ENCODE data around the gene GYS1.

Gene GYS1

DNA sequence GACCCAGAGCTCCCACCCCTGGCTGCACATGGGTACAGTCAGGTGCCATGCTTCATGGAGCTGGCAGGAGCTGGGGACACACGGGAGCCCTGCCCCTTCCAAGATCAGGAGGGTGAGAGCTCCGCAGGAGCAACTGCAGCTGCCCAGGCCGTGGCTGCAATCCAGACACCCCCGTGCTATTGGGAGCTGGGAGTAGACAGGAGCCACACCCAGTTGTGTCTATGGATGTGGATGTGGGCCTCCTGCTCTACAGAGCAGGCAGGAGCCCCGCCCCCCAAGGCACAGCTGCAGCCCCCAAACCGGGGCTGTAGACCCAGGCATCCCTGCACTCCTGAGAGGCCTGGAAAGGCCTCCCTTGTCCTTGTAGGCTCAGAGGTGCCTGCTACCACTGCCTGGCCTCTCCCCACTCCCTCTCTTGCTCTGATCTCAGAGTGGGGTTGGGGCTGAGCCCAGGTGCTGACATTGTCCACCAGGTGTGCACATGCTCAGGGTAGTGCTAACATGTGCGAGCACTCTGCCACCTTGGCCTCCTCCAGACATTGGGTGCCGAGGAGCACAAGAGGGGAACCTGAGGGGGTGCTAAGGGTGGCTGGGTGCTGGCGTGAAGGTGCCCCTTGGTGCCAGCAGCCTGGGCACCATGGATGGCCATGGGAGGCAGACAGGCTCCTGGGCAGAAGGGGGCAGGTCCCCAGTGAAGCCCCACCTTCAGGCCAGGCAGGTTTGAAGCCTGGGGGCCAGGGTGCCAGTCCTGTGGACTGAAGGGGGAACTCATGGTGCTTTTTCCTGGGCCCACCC is 46.4 kb downstream of the GYS1 start:
- TF ChIP-seq GATA3 (IDR thresholded peaks at IDR 0.05; ENCODE audit: low read depth, low read length) (no peak), GATA2 (IDR thresholded peaks at IDR 0.05; ENCODE audit: low read depth, low read length) (no peak)

DNA sequence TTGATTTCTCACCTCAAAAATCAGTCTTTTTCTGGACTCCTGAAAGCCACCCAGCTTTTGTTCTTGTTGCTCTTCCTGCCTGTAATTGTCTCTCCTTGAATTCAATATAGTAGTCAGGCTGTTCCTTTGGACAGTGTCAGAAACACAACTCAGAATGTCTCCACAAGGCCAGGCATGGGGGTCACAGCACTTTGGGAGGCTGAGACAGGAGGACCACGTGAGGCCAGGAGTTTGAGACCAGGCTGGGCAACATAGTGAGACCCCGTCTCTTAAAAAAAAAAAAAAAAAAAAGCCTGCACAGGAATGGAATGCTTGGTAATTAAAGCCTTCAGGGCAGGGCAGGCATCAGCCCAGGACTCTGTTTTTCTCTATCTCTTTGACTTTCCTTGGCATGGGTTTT is 47.3 kb downstream of the GYS1 start:
- TF ChIP-seq GATA3 (IDR thresholded peaks at IDR 0.05; ENCODE audit: low read depth, low read length) (no peak), GATA2 (IDR thresholded peaks at IDR 0.05; ENCODE audit: low read depth, low read length) (no peak)

DNA sequence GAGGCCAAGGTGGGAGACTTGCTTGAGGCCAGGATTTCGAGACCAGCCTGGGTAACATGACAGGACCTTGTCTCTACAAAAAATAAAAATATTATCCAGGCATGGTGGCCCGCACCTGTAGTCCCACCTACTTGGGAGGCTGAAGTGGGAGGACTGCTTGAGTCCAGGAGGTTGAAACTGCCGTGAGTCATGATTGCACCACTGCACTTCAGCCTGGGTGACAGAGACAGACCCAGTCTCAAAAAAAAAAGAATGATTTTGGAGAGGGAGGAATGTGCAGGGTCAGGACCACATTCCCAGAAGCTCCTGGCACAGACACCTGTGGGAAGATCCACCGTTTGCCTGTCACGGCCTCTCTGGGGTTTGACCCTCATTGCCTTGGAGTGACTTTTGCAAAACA is 47.7 kb downstream of the GYS1 start:
- no peak for TF ChIP-seq GATA3 (IDR thresholded peaks at IDR 0.05; ENCODE audit: low read depth, low read length)
- TF ChIP-seq GATA2 (IDR thresholded peaks at IDR 0.05; ENCODE audit: low read depth, low read length) = no peak

DNA sequence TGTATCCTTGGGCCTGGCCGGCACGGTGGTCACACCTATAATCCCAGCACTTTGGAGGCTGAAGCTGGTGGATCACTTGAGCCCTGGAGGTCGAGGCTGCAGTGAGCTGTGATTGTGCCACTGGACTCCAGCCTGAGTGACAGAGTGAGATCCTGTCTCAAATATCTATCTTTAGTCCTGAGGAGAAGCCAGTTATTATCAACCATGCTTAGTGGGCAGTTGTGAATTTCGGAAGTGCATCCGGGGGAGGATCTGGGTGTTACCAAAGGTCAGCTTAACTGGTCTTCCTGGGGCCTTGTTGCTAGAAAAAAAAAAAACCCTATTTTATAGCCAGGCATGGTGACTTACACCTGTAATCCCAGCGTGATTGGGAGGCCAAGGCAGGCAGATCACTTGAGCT is 50.0 kb downstream of the GYS1 start:
- no peak for TF ChIP-seq GATA3 (IDR thresholded peaks at IDR 0.05; ENCODE audit: low read depth, low read length)
- TF ChIP-seq GATA2 (IDR thresholded peaks at IDR 0.05; ENCODE audit: low read depth, low read length) = no peak

DNA sequence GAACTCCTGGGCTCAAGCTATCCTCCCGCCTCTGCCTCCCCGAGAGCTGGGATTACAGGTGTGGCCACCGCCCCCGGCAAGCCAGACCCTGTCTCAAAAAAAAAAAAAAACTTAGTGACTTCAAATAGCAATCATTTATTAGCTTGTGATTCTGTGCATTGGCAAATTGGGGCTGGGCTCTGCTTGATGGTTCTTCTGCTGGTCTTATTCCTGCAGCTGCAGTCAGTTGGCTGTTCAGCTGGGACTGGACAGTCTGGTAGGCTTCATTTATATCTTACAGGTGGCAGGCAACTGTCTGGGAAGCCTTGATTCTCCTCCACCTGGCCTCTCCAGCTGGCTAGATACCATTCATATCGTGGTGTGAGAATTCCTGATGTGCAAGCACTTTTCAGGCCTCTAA is 52.2 kb downstream of the GYS1 start:
- no peak for TF ChIP-seq GATA3 (IDR thresholded peaks at IDR 0.05; ENCODE audit: low read depth, low read length)
- TF ChIP-seq GATA2 (IDR thresholded peaks at IDR 0.05; ENCODE audit: low read depth, low read length) = no peak

DNA sequence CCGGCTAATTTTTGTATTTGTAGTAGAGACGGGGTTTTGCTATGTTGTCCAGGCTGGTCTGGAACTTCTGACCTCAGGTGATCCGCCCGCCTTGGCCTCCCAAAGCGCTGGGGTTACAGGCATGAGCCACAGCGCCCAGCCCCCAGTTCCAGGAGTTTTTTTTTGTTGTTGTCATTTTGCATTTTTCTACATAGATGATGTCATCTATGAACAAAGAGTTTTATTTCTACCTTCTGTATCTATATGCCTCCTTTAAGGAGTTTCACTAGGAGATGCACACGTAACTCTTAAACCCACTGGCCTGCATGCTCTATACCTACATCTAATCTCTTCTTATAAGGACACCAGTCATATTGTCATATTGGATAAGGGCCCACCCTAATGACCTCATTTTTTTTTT is 54.9 kb downstream of the GYS1 start:
- TF ChIP-seq GATA3 (IDR thresholded peaks at IDR 0.05; ENCODE audit: low read depth, low read length) (no peak), GATA2 (IDR thresholded peaks at IDR 0.05; ENCODE audit: low read depth, low read length) (no peak)

DNA sequence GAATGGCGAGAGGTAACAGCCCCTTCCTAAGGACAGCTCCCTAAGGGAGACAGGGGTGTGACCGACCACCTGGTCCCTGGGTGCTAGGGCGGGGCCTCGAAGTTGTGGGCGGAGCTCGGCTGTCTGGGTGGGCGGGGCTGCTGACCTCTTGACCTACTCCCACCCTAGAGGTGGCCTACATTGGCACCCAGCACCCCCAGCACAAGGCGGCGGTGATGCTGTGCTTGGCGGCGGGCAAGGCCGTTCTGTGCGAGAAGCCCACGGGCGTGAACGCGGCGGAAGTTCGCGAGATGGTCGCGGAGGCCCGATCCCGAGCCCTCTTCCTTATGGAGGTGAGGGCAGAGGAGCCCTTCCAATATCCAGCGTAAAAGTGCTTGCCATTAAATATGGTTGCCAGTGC is 57.2 kb downstream of the GYS1 start:
- TF ChIP-seq GATA3 (IDR thresholded peaks at IDR 0.05; ENCODE audit: low read depth, low read length) = no peak
- no peak for TF ChIP-seq GATA2 (IDR thresholded peaks at IDR 0.05; ENCODE audit: low read depth, low read length)

DNA sequence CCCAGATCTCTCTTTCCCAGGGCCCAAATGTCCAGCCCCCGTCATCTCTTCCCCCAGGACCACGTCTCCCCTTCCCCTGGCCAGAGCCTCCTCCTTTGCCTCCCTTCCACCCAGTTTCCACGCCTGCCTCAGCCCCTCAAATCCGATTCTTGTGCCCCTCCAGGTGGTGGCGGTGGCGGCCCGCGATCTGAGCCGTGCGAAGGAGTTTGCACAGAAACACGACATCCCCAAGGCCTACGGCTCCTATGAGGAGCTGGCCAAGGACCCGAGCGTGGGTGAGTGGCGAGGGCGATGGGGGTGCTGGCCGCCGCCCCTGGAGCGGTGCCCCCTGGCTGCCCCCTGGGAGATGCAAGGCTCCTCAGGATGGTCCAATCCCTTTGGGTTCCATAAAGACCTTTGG is 58.3 kb downstream of the GYS1 start:
- TF ChIP-seq GATA3 (IDR thresholded peaks at IDR 0.05; ENCODE audit: low read depth, low read length) = no peak
- TF ChIP-seq GATA2 (IDR thresholded peaks at IDR 0.05; ENCODE audit: low read depth, low read length) = no peak

DNA sequence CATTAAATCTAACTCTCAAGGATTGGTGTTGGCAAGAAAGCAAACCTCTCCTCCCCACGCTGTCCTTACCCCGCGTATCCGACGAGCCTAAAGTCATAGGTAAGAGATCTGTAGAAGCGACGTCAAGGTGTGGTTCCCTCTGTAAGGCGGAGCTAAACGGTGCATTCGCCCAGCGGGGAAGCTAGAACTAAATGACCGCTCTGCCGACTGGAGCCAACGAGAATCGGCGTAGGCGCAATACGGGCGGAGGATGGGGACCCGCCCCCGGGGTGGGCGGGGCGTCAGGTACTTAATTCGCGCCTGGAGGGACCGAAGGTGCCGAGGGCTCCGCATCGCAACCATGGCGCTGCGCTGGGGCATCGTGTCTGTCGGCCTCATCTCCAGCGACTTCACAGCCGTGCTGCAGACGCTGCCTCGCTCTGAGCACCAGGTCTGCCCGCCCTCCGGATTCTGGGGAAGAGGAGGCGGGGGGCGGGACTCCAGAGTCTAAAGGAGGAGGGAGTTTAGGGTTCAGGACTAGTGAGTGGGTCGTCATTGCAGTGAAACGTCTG is 59.7 kb downstream of the GYS1 start, which contains the start of gene DHDH:
Gene DHDH, plus strand, starts transcription at position 318 of the 551 bp plus-strand sequence. Its CDS starts 23 bp downstream, at position 341.
- TF ChIP-seq GATA3 (IDR thresholded peaks at IDR 0.05; ENCODE audit: low read depth, low read length) = no peak
- no peak for TF ChIP-seq GATA2 (IDR thresholded peaks at IDR 0.05; ENCODE audit: low read depth, low read length)

DNA sequence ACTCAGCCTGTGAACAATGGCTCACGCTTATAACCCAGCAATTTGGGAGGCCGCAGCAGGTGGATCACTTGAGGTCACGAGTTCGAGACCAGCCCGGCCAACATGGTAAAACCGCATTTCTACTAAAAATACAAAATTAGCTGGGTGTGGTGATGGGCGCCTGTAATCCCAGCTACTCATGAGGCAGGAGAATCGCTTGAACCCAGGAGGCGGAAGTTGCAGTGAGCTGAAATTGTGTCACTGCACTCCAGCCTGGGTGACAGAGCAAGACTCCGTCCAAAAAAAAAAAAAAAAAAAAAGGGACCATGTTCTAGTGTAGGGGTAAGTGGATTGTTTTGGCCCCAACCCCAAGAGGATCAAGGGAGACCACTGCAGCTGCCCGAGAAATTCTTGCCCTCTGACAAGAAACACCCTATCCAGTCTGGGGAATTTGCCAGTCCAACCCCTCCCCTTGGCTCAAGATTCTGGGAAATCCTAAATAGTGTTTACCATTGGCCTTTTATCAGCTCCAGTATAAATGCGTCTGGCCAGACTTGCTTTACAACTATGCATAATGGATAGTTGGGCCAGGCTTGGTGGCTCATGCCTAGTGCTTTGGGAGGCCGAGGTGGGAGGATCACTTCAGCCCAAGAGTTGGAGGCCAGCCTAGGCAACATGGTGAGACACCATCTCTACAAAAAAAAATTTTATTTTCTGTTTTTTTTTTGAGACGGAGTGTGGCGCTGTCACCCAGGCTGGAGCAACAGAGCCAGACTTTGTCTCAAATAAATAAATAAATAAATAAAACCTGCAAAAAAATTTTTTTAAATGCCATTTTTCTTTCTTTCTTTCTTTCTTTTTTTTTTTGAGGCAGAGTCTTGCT is 64.7 kb downstream of the GYS1 start:
- no peak for TF ChIP-seq GATA3 (IDR thresholded peaks at IDR 0.05; ENCODE audit: low read depth, low read length)
- no peak for TF ChIP-seq GATA2 (IDR thresholded peaks at IDR 0.05; ENCODE audit: low read depth, low read length)

DNA sequence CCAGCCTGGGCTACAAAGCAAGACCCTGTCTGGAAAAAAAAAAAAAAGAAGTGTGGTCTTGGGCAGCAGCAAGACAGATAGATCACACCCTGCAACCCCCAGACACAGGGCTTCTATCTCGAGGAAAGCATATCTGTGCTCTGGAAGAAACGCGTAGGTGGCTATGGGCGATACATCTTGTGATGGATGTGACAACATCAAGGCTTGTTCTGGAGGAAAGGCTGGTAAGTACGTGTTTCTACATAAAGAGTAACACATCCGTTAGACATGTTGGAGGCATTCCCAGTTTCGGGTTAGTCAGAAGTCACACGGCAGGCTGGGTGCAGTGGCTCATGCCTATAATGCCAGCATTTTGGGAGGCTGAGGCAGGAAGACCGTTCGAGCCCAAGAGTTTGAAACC is 66.2 kb downstream of the GYS1 start:
- TF ChIP-seq GATA3 (IDR thresholded peaks at IDR 0.05; ENCODE audit: low read depth, low read length) (no peak), GATA2 (IDR thresholded peaks at IDR 0.05; ENCODE audit: low read depth, low read length) (no peak)

DNA sequence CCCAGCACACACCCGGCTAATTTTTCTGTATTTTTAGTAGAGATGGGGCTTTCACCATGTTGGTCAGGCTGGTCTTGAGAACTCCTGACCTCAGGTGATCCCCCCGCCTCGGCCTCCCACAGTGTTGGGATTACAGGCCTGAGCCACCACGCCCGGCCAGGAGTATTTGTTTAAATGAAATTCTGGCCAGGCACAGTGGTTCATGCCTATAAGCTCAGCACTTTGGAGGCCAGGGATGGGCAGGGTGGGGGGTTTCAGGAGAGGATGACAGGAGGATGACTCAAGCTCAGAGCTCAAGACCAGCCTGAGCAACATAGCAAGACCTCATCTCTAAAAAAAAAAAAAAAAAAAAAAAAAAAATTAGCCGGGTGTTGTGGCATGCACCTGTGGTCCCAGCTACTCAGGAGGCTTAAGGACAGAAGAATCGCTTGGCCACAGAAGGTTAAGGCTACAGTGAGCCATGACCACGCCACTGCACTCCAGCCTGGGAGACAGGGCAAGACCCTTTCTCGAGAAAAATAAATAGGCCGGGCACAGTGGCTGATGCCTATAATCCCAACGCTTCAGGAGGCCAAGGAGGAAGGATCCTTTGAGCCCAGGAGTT is 67.8 kb downstream of the GYS1 start:
- TF ChIP-seq GATA2 (IDR thresholded peaks at IDR 0.05; ENCODE audit: low read depth, low read length) (no peak), GATA3 (IDR thresholded peaks at IDR 0.05; ENCODE audit: low read depth, low read length) (no peak)

DNA sequence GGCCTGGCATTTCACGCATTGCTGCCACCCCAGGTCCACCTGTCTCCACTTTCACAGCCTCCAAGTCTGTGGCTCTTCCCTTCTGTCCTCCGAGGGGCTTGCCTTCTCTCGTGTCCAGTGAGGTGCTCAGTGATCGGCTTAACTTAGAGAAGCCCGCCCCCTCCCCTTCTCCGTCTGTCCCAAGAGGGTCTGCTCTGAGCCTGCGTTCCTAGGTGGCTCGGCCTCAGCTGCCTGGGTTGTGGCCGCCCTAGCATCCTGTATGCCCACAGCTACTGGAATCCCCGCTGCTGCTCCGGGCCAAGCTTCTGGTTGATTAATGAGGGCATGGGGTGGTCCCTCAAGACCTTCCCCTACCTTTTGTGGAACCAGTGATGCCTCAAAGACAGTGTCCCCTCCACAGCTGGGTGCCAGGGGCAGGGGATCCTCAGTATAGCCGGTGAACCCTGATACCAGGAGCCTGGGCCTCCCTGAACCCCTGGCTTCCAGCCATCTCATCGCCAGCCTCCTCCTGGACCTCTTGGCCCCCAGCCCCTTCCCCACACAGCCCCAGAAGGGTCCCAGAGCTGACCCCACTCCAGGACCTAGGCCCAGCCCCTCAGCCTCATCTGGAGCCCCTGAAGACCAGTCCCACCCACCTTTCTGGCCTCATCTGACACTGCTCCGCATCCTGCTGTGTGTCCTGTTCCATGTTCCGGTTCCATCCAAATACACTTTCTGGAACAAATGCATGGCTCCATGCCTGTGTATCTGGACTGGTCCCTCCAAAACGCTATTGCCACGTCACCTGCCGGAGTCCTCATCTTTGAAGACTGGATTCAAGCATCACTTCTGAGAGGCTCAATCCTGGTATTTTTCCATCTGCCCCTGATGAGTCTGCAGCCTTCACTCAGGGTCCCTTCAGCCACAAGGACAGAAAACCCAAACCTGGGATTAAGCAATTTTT is 70.3 kb downstream of the GYS1 start:
- no peak for TF ChIP-seq GATA3 (IDR thresholded peaks at IDR 0.05; ENCODE audit: low read depth, low read length)
- TF ChIP-seq GATA2 (IDR thresholded peaks at IDR 0.05; ENCODE audit: low read depth, low read length) = no peak

Measured in SH-SY5Y (cell line).